Gastrocnemius medialis (tissue), 4 donors: Measurements from ENCODE around the gene CCT5. TPM values are rescaled to one million over a fixed set of nuclear protein-coding genes. Genes with fewer than 3 reads are reported as not detected.

Experiments
- ATAC-seq, 2 donors: fragments of 150-250 bp; one replicate each; pipeline ENCODE4 v1.9.1; 2016
- DNase-seq, 2 donors: peaks; one replicate each; pipeline ENCODE4 v3.0.0-alpha.2; 2019
- H3K27ac ChIP-seq, 4 donors: fragments of 200-600 bp; sonication (generic); 1 replicate in 1 of 4; 2 replicates in 3 of 4; pipeline ENCODE4 v1.5.1; 2016 to 2018; ENCODE audit warnings: mild to moderate bottlenecking in 2 of 4, moderate library complexity in 1 of 4
- H3K27me3 ChIP-seq, 3 donors: fragments of 200-600 bp; sonication (generic) in 2 of 3; 1 replicate in 1 of 3; 2 replicates in 2 of 3; pipeline versions ENCODE4 v1.5.1 to v1.6.0; 2016 to 2019; ENCODE audit warnings: mild to moderate bottlenecking in 1 of 3, moderate library complexity in 1 of 3
- H3K36me3 ChIP-seq, 2 donors: fragments of 200-600 bp; sonication (generic) in 1 of 2; one replicate each; pipeline ENCODE4 v1.5.1; 2017 to 2018
- H3K4me1 ChIP-seq, 2 donors: fragments of 200-600 bp; sonication (generic) in 1 of 2; one replicate each; pipeline ENCODE4 v1.5.1; 2016 to 2017; ENCODE audit warnings: mild to moderate bottlenecking in 2 of 2
- H3K4me3 ChIP-seq, 4 donors: fragments of 200-600 bp; sonication (generic) in 3 of 4; 1 replicate in 1 of 4; 2 replicates in 3 of 4; pipeline ENCODE4 v1.5.1; 2016 to 2019; ENCODE audit warnings: mild to moderate bottlenecking in 2 of 4
- H3K9me3 ChIP-seq, 3 donors: fragments of 200-600 bp; sonication (generic) in 2 of 3; 1 replicate in 1 of 3; 2 replicates in 2 of 3; pipeline ENCODE4 v1.5.1; 2016 to 2019
- CTCF ChIP-seq, 5 experiments: fragments of 450-650 bp in 3 of 5; fragments of 200-600 bp in 2 of 5; sonication (generic) in 2 of 5; IDR thresholded peaks in 4 of 5; conservative IDR thresholded peaks in 1 of 5; 1 replicate in 4 of 5; 2 replicates in 1 of 5; pipeline ENCODE4 v1.5.1; 2016 to 2019; ENCODE audit warnings: antibody characterized with exemption in 5 of 5, mild to moderate bottlenecking in 3 of 5, moderate library complexity in 3 of 5
- POLR2A ChIP-seq, 2 donors: fragments of 450-650 bp; IDR thresholded peaks; one replicate each; pipeline ENCODE4 v1.6.1; 2017; ENCODE audit warnings: antibody characterized with exemption in 2 of 2, mild to moderate bottlenecking in 2 of 2, moderate library complexity in 2 of 2
- in situ Hi-C, 4 donors: fragments of 200-750 bp; cut with MboI; loops; one replicate each; pipeline versions ENCODE4 v1.15.0 to v1.8.0; 2017; ENCODE audit warnings: low sequenced_read_pairs in 4 of 4
- intact Hi-C: fragments of 100-400 bp; cut with DNase I; formaldehyde crosslinking; loops from one replicate; pipeline ENCODE4 v1.15.1; 2023; ENCODE audit warnings: low total_unique reads
- total RNA-seq, 4 donors: library from RNA; depleted of rRNA; stranded (reverse); fragments of >200 nt; gene quantifications; one replicate each; pipeline versions ENCODE4 v1.1.0 to v1.2.3, GENCODE V29; 2016

The CCT5 gene
- total RNA-seq, 4 donors from 2014 or later = 201 to 329 (median 267) TPM

- Histone ChIP-seq H3K9me3 (no peaks in the 10 kb centered on the region), H3K27ac (peak overlapping the region in 1 of 4 donors; percentile 42), H3K4me1 (peaks cover 0 to 7% of the 10 kb centered on the region in 2 donors), H3K4me3 (no peak overlapping the region), H3K36me3 (peaks cover 0 to 6% of the 10 kb centered on the region in 2 donors), H3K27me3 (no peaks in the 10 kb centered on the region)
- intact Hi-C loops = no loop called here
- in situ Hi-C loops = no loop called here
- peak in 1 of 2 donors; percentile 30 for DNase-seq
- peak; percentile 96 to 99 for ATAC-seq
- TF ChIP-seq POLR2A (IDR thresholded peaks at IDR 0.05) (no peak), CTCF (IDR thresholded peaks at IDR 0.05 in 4 of 5, conservative IDR thresholded peaks at IDR 0.05 in 1 of 5) (no peak)
These were observed 20.6 kb upstream of the CCT5 start for GRCh38 chr5:10229306-10230048.

- Histone ChIP-seq H3K27me3 (no peaks in the 10 kb centered on the region), H3K27ac (no peak overlapping the region), H3K36me3 (peaks cover 0 to 19% of the 10 kb centered on the region in 2 donors), H3K4me3 (no peak overlapping the region), H3K4me1 (peaks cover 0 to 7% of the 10 kb centered on the region in 2 donors), H3K9me3 (no peaks in the 10 kb centered on the region)
- intact Hi-C loops = no loop called here
- no peak for ATAC-seq
- in situ Hi-C loops = no loop called here
- TF ChIP-seq POLR2A (IDR thresholded peaks at IDR 0.05) (no peak), CTCF (IDR thresholded peaks at IDR 0.05 in 4 of 5, conservative IDR thresholded peaks at IDR 0.05 in 1 of 5) (no peak)
- DNase-seq = no peak
These were observed 17.7 kb upstream of the CCT5 start for GRCh38 chr5:10232386-10232785.

GRCh38 chr5:10233011-10233410, 17.1 kb upstream of the CCT5 start:
- no peak overlapping the region for H3K27ac ChIP-seq
- TF ChIP-seq CTCF (IDR thresholded peaks at IDR 0.05 in 4 of 5, conservative IDR thresholded peaks at IDR 0.05 in 1 of 5) (no peak), POLR2A (IDR thresholded peaks at IDR 0.05) (no peak)
- in situ Hi-C loops (no loop called here), intact Hi-C loops (no loop called here)
- ATAC-seq (no peak), DNase-seq (no peak)
- H3K4me1 ChIP-seq = peaks cover 0 to 7% of the 10 kb centered on the region in 2 donors
- H3K4me3 ChIP-seq = no peak overlapping the region
- no peaks in the 10 kb centered on the region for H3K9me3 ChIP-seq
- H3K36me3 ChIP-seq = peaks cover 0 to 24% of the 10 kb centered on the region in 2 donors
- H3K27me3 ChIP-seq = no peaks in the 10 kb centered on the region

- ATAC-seq (no peak), DNase-seq (no peak)
- Histone ChIP-seq H3K4me3 (no peak overlapping the region), H3K9me3 (no peaks in the 10 kb centered on the region), H3K36me3 (peaks cover 0 to 29% of the 10 kb centered on the region in 2 donors), H3K4me1 (peaks cover 0 to 7% of the 10 kb centered on the region in 2 donors), H3K27ac (no peak overlapping the region), H3K27me3 (no peaks in the 10 kb centered on the region)
- intact Hi-C loops = no loop called here
- in situ Hi-C loops = no loop called here
- peak in 1 of 5 experiments; percentile 14 for TF ChIP-seq CTCF (IDR thresholded peaks at IDR 0.05 in 4 of 5, conservative IDR thresholded peaks at IDR 0.05 in 1 of 5)
- no peak for TF ChIP-seq POLR2A (IDR thresholded peaks at IDR 0.05)
These were observed 16.6 kb upstream of the CCT5 start for GRCh38 chr5:10233505-10233904.
